Left ventricle myocardium inferior (tissue), 1 donor: Measurements from ENCODE around the gene DCST1. TPM values are rescaled to one million over a fixed set of nuclear protein-coding genes. Genes with fewer than 3 reads are reported as not detected.

Experiments used
- DNase-seq: peaks from one replicate; pipeline ENCODE4 v3.0.0-alpha.2; 2020
- H3K27ac ChIP-seq: fragments of 200-600 bp; replicated peaks from 2 replicates; pipeline ENCODE4 v1.8.0; 2021
- H3K27me3 ChIP-seq: fragments of 200-600 bp; 2 replicates; pipeline ENCODE4 v1.8.0; 2021; ENCODE audit warnings: low read depth
- H3K36me3 ChIP-seq: fragments of 200-600 bp; 2 replicates; pipeline ENCODE4 v1.8.0; 2021
- H3K4me1 ChIP-seq: fragments of 200-600 bp; 2 replicates; pipeline ENCODE4 v1.8.0; 2021
- H3K4me3 ChIP-seq: fragments of 200-600 bp; 2 replicates; pipeline ENCODE4 v1.8.0; 2021; ENCODE audit warnings: mild to moderate bottlenecking, moderate library complexity
- H3K9me3 ChIP-seq: fragments of 200-600 bp; replicated peaks from 2 replicates; pipeline ENCODE4 v1.8.0; 2021
- CTCF ChIP-seq: fragments of 200-600 bp; IDR thresholded peaks from 2 replicates; pipeline ENCODE4 v1.8.0; 2021; ENCODE audit warnings: antibody characterized with exemption, mild to moderate bottlenecking, borderline replicate concordance
- intact Hi-C: fragments of 100-400 bp; cut with micrococcal nuclease; formaldehyde crosslinking; loops from one replicate; pipeline ENCODE4 v1.11.0; 2022
- total RNA-seq: library from RNA; stranded (reverse); fragmentation: NEBNext Ultra II Directional; extraction: Animal tissue kit (Norgen Biotek cat#: 25700); gene quantifications from one replicate; pipeline ENCODE4 v1.2.1, GENCODE V29; 2021
- donor health status: DM: no; HTN: yes; CAD: no; lungs with severe emphysema.

DCST1 gene
- total RNA-seq, 1 donor from 2014 or later, result not detected

GRCh38 chr1:155026588-155026987 is 7.0 kb upstream of the DCST1 start:
- Histone ChIP-seq H3K4me3 (no peak overlapping the region), H3K36me3 (no peaks in the 10 kb centered on the region), H3K27me3 (no peaks in the 10 kb centered on the region), H3K9me3 (no peaks in the 10 kb centered on the region), H3K27ac (no peak overlapping the region), H3K4me1 (peaks cover 8% of the 10 kb centered on the region)
- intact Hi-C loops, result no loop called here
- TF ChIP-seq CTCF, result no peak
- no peak for DNase-seq

DNA sequence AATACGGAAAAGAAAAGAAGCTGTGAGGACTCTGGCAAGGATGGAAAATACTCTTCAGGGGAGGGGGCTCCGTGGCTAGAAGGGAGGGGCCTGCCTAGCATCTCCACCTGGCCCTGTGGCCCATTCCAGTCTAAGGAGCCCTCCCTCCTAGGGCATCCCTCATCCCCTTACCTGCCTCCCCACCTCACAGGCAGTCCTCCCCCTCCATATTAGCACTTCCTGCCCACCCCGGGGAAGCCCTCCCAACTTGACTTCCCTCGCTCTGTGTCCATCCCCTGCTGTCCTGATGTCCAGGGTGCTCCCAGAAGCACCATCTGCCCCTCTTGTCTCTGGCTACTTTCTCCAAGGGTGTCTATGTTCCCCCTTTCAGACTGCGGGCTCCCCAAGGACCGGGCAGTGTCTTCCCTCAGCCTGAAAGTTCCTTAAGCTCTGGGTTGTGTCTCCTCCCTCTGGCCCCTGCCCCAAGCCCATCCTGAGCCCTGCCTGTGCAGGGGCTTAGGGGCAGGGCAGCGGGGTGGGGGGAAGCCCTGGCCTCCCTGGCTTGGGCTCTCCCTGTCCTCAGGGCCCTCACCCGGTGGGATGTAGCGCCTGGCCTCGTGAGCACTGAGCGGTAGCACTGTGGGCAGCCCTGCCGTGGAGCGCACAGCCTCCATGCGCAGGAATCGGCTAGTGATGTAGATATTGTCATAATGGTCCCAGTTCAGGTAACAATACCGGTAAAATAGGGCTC is 3.9 kb upstream of the DCST1 start:
- Histone ChIP-seq H3K4me3 (no peak overlapping the region), H3K27ac (no peak overlapping the region), H3K27me3 (no peaks in the 10 kb centered on the region), H3K4me1 (no peaks in the 10 kb centered on the region), H3K36me3 (no peaks in the 10 kb centered on the region), H3K9me3 (no peaks in the 10 kb centered on the region)
- intact Hi-C loops, result no loop called here
- no peak for DNase-seq
- no peak for TF ChIP-seq CTCF

DNA sequence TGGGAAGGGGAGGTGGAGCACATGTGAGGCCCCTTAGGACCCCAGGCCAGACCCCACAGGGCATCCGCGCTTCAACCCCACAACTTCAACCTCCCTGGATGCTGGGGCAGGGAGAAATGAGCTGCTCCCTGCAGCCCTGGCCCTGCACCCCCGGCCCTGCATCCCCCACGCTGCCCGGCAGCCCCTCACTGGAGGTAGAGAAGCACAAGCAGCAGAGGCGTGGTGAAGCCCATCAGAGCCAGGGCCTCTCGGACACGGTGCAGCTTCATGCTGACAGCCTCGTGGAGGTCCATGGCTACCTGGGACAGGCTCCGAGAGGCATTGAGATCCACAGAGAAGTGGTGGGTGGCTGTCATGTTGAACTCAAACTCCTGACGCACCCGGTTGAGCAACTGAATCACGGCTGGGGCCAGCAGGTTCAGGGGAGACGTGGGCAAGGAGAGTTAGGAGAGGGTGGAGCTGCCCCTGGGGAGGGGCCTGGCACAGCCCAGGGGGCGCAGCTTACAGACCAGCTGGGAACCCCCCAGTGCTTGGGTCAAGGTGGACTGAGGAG is 3.3 kb upstream of the DCST1 start:
- TF ChIP-seq CTCF, result no peak
- no peaks in the 10 kb centered on the region for H3K27me3 ChIP-seq
- H3K27ac ChIP-seq, result no peak overlapping the region
- H3K4me1 ChIP-seq, result no peaks in the 10 kb centered on the region
- no peak for DNase-seq
- H3K4me3 ChIP-seq, result no peak overlapping the region
- intact Hi-C loops, result no loop called here
- H3K36me3 ChIP-seq, result no peaks in the 10 kb centered on the region
- H3K9me3 ChIP-seq, result no peaks in the 10 kb centered on the region

DNA sequence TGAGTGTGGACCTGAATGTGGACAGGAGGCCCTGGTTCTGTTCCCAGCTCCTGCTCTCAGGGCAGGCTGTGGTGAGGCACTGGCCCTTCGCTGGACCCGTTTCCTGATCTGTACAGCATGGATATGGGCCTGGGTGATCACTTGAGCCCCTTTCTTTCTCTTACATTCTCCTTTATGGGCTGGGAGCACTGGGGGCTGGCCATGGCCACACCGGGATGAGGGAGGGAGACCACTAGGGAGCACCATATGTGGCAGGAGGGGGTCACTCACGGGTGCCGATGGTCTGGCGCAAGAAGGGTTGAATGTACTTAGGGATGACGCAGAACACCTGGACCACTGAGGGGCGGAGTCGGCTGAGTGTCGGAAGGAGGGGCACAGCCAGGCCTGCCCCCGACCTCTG is 2.7 kb upstream of the DCST1 start:
- Histone ChIP-seq H3K4me3 (no peak overlapping the region), H3K9me3 (no peaks in the 10 kb centered on the region), H3K36me3 (no peaks in the 10 kb centered on the region), H3K27ac (no peak overlapping the region), H3K4me1 (no peaks in the 10 kb centered on the region), H3K27me3 (no peaks in the 10 kb centered on the region)
- DNase-seq, result no peak
- intact Hi-C loops, result no loop called here
- TF ChIP-seq CTCF, result no peak

- no peaks in the 10 kb centered on the region for H3K27me3 ChIP-seq
- no peak for DNase-seq
- H3K9me3 ChIP-seq, result no peaks in the 10 kb centered on the region
- no peak overlapping the region for H3K27ac ChIP-seq
- no peak for TF ChIP-seq CTCF
- H3K4me3 ChIP-seq, result no peak overlapping the region
- H3K4me1 ChIP-seq, result peaks cover 4% of the 10 kb centered on the region
- H3K36me3 ChIP-seq, result no peaks in the 10 kb centered on the region
- intact Hi-C loops, result no loop called here
These were observed 738 bp upstream of the DCST1 start for GRCh38 chr1:155032886-155033285.
